Measurements from ENCODE around the gene URGCP.

The URGCP gene

GRCh38 chr7:43906331-43907010 is at the start of gene URGCP:
URGCP (minus strand) TSS chr7:43906596; CDS start chr7:43906575, 21 bp downstream.
- peak; percentile 25 to 33 for DNase-seq (ENCODE audit: low read depth in 1 of 2, low spot score in 1 of 2)

- no peak for DNase-seq (ENCODE audit: low read depth in 1 of 2, low spot score in 1 of 2)
These were observed 49.6 kb upstream of the URGCP start for GRCh38 chr7:43956027-43956426.

DNA sequence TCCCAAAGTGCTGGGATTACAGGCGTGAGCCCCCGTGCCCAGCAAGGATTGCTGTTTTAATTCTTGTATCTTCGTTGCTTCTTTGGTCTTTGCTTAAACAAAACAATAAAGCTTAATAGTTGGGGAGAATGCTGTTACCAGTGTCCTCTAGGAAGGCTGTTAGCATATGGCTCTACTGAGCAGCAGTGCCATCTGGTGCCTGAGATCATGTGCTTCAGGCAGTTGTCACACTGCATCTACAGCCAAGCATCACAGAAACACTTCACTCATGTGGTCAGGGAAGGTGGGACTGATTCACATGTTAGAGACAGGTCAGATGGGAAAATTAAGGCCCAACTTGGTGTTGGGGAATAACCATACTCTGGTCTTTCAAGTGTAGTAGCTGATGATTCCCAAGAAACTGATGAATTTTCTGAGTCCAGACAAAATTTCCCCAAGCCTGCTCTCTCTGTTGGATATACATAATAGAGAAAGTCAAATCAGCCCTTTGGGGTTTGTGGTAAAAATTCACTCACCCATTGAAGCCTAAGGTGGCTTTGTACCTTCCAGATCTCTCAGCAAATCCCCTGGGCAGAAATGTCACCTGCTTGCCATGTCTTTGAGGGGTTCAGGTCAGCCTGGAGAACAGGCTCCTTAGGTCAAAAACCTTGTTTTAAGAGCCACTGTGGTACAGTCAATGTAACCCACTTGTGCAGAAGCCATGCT is 48.3 kb upstream of the URGCP start:
- DNase-seq (ENCODE audit: low read depth in 1 of 2, low spot score in 1 of 2), result no peak

DNA sequence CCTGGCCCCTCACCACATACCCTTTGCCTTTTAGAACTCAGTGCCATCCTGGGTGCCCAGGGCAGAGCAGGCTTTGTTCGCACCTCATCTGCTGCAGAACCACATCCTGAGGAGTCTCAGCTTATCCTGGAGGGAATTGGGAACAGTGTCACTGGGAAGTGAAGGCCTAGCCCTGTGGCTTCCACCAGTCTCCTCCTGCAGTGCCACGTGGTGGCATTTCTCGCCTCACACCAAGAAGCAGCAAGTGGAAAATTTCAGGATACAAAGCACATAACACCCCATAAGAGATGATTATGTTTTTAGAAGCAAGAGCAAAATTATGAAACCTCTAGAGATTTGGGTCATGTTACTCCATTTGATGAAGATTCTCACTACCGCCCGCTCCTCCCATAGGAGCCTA is 46.7 kb upstream of the URGCP start:
- DNase-seq (ENCODE audit: low read depth in 1 of 2, low spot score in 1 of 2), result no peak

DNA sequence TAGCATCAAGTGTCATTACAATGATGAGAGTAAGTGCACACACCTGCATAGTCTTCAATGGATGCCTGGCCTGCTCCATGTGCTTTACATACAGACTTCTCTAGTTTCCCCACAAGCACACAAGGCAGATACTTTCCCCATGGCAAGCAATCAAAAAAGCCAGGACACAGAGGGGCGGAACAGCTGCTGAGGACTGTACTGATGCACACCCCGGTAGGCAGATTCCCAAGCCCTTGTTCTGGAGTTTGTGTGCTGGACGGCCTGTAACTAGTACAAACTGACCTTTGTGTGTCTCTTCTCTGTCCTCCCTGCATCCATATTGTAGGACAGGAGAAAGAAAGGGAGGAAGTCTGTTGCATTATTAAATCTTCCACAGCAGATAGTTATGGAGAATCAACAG is 45.6 kb upstream of the URGCP start:
- no peak for DNase-seq (ENCODE audit: low read depth in 1 of 2, low spot score in 1 of 2)

GRCh38 chr7:43944286-43944685 is 37.9 kb upstream of the URGCP start:
- no peak for DNase-seq (ENCODE audit: low read depth in 1 of 2, low spot score in 1 of 2)

DNA sequence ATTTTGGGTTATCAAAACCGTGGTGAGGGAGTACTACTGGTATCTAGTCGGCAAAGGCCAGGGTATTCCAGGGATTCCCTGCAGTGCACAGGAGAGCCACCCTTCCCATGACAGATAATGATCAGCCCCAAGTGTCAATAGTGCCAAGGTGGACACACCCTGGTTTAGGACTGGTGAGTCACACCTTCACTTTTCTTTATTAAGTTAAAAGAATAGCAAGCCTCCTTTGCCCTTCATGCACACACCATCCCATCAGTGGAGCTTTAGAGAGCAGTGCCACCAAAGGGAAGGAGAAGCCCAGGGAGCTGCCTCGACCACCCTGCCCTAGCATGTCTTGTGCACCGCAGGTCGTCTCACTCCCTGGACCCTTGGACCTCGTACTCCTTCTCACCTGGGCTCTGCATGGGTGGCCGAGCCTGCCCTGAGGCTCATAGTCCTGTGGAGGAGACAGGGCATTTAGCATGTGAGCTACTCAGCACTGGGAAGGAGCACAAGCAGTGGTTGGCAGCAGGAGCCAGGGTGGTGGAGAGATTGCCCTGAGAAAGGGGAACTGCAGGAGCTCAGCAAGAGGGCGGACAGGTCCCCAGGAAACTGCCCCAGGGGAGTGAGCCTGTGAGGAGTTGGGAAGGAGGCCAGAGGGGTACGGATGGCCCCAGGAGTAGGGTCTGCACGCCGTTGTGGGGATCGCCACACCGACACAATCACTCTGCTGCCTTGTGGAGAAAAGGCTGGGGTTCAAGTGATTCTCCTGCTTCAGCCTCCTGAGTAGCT is 37.2 kb upstream of the URGCP start:
- no peak for DNase-seq (ENCODE audit: low read depth in 1 of 2, low spot score in 1 of 2)

GRCh38 chr7:43942997-43943396 is 36.6 kb upstream of the URGCP start:
- no peak for DNase-seq (ENCODE audit: low read depth in 1 of 2, low spot score in 1 of 2)

DNA sequence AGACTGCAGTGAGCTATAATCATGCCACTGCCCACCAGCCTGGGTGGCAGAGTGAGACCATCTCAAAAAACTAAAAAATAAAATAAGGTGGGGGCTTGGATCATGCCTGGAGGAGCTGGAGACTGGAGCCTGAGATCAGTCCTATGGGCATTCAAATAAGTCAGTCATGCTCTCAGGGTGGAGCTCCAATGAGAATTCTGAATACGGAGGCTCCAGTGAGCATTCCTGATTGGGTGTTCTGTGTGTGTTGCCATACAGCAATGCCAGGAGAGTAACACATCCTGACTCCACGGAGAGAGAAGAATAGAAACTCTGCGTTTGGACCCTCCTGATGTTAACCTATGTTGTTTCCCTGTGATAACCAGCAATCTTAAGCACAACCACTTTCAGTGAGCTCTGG is 35.9 kb upstream of the URGCP start:
- no peak for DNase-seq (ENCODE audit: low read depth in 1 of 2, low spot score in 1 of 2)

DNA sequence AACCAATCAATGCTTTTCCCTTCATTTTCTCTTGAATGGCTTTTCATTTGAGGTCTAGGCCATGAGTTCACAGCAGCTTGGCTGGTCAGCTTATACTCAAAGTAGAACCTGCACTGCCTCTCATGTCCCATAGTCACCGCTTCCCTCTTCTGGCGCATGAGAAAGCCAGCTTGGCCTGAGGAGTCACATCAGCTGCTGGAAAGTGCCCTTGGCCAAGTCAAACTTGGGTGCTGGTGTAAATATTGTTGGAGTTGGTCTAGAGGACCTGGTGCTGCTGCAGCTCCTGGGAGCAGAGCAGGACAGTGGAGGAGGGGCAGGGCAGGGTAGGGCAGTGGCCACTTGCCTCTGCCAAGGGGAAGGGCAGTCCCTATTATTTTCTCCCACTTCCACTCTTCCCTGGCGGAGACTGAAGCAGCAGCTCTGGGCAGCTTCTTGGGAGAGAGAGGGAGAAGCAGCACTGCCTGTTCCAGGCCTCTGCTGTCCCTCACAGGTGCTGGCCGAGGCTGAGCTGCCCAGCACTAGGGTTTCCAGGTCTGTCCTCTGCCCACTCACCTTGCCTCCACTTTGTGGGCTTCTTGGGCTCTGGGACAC is 32.6 kb upstream of the URGCP start:
- no peak for DNase-seq (ENCODE audit: low read depth in 1 of 2, low spot score in 1 of 2)

DNA sequence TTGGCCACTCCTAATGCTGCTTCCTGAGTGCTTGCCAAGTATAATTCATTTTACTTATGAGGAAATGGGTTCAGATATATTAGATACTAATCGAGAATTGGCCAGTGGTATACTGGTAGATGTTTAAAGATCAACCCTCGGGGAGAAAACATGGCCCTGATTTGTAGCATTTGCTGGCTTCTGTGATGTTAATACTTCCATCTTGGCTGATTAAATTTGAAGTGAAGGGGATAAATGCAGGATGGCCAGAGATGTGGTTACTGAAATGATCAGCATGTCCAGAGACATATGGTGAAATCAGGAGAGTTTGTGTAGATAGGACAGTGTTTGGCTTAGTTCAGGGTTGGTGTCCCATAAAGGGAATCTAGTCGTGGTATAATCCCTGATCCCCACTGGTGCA is 31.0 kb upstream of the URGCP start:
- DNase-seq (ENCODE audit: low read depth in 1 of 2, low spot score in 1 of 2), result no peak

DNA sequence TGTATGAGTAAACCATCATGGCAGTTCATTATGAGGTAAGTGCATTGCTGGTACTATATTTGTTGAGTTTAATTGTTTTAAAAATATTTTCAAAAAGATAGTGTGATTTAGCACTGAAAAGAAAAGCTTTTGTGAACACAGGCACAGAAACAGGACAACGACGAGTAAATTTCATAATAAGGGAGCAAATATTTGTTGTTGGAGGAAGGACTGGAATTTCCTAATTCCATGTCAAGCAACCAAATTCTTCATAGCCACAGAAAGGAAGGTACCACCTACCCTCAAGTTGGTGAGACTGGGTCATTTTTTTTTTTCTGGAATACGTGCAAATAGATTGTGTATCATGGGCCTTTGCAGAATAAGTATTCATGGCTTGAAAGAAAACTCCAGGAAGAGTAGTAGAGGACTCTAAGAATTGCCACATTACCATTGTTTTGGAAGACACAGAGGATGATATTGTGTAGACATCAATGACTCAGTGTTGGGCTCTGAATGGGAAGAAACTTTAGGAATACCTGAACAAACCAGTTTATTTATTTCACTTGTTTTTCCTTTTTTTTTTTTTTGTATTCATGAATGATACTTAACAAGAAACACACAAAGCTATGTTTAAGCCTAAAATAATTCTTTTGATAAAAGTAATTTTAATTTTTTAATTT is 27.6 kb upstream of the URGCP start:
- DNase-seq (ENCODE audit: low read depth in 1 of 2, low spot score in 1 of 2), result no peak

GRCh38 chr7:43931346-43931745 is 24.9 kb upstream of the URGCP start:
- DNase-seq (ENCODE audit: low read depth in 1 of 2, low spot score in 1 of 2), result no peak

GRCh38 chr7:43929529-43930457 is 23.4 kb upstream of the URGCP start:
- no peak for DNase-seq (ENCODE audit: low read depth in 1 of 2, low spot score in 1 of 2)

DNA sequence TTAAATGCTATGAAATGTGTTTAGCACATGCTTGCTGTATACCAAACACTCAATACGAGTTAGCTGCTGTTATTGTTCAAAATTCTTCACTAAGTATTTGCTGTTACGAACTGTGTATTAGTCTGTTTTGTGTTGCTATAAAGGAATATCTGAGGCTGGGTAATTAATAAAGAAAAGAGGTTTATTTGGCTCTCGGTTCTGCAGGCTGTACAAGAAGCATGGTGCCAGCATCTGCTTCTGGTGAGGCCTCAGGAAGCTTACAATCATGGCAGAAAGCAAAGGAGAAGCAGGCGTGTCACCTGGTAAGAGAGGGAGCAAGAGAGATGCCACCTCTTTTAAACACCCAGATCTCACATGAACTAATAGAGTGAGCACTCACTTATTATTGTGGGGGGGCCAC is 21.4 kb upstream of the URGCP start:
- DNase-seq (ENCODE audit: low read depth in 1 of 2, low spot score in 1 of 2), result no peak

- no peak for DNase-seq (ENCODE audit: low read depth in 1 of 2, low spot score in 1 of 2)
These were observed 20.4 kb upstream of the URGCP start for GRCh38 chr7:43926798-43927123.

- peak; percentile 81 to 84 for DNase-seq (ENCODE audit: low read depth in 1 of 2, low spot score in 1 of 2)
These were observed 19.8 kb upstream of the URGCP start, which contains the start of gene UBE2D4 for GRCh38 chr7:43925984-43926797. UBE2D4 (plus strand) TSS chr7:43926436; CDS start chr7:43926533, 97 bp downstream.

DNA sequence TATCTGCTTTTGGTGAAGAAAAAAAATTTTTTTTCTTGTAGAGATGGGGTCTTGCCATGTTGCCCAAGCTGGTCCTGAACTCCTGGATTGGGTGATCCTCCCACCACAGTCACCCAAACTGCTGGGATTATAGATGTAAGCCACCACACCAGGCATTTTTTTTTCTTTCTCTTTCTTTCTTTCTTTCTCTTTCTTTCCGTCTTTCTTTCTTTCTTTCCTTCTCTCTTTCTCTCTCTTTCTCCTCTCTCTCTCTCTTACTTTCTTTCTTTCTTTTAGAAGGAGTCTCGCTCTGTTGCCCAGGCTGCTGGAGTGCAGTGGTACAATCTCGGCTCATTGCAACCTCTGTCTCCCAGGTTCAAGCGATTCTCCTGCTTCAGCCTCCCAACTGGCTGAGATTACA is 16.3 kb upstream of the URGCP start:
- no peak for DNase-seq (ENCODE audit: low read depth in 1 of 2, low spot score in 1 of 2)

GRCh38 chr7:43921423-43921822 is 15.0 kb upstream of the URGCP start:
- DNase-seq (ENCODE audit: low read depth in 1 of 2, low spot score in 1 of 2), result no peak
